ENCODE data around the gene GRXCR1. TPM values are rescaled to one million over a fixed set of nuclear protein-coding genes. Genes with fewer than 3 reads are reported as not detected.

Gene GRXCR1
- total and polyA plus RNA-seq, 5 donors = not detected

GRCh38 chr4:42895452-42895851 lies 2.9 kb downstream of the GRXCR1 start:
- H3K4me3 ChIP-seq (ENCODE audit: low read length) = no peak overlapping the region
- H3K27ac ChIP-seq (ENCODE audit: low read length) = no peak overlapping the region
- intact Hi-C loops (cut with DNase I) = no loop called here
- H3K9me3 ChIP-seq (ENCODE audit: control insufficient read depth, low read length) = no peaks in the 10 kb centered on the region
- ATAC-seq (no peak), DNase-seq (no peak)
- no peaks in the 10 kb centered on the region for H3K4me1 ChIP-seq (ENCODE audit: control insufficient read depth, insufficient read depth, low read length)
- H3K27me3 ChIP-seq (ENCODE audit: control insufficient read depth, insufficient read depth) = no peaks in the 10 kb centered on the region

DNA sequence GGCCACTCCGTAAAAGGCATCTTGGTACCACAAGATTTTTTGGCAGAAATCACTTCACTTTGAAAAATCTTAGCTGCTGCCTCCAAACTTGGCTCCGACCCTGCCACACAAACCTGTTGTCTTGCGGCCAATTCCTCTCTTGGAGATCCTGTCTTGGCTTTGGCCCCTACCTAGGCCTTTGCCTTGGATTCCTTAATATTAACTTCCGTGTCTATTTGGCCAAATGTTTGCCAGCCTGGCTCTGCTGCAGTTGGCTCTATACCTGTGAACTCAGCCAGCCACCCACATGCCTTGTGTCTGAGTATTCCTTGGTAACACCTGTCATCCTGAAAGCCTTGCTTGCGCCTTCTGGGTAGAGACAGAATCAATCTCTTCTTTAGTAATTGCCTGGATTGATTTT lies 12.5 kb downstream of the GRXCR1 start:
- 82% methylated on average over 5 of the region's 5 CpGs for WGBS
- no peak for ATAC-seq
- Histone ChIP-seq H3K27me3 (ENCODE audit: control insufficient read depth, insufficient read depth) (no peaks in the 10 kb centered on the region), H3K4me3 (ENCODE audit: low read length) (no peak overlapping the region), H3K4me1 (ENCODE audit: control insufficient read depth, insufficient read depth, low read length) (no peaks in the 10 kb centered on the region), H3K9me3 (ENCODE audit: control insufficient read depth, low read length) (no peaks in the 10 kb centered on the region), H3K27ac (ENCODE audit: low read length) (no peak overlapping the region)
- intact Hi-C loops (cut with DNase I) = no loop called here
- no peak for DNase-seq

DNA sequence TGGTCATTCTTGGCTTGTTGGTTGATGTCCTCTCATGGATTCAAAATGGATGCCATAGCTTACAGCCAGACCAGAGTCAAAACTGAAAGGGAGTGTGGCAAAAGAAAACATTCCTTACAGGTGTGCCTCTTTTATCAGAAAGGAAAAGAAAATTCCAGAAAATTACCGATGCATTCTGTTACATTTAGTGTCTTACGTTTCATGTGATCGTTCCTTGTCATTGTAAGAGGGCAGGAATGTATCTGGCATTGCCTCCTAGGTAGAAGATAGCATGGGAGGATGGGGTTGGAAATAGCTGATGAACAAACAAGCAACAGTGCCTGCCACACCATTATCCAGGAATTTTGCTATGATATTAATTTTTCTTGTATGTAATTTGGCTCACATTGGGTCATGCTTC lies 13.1 kb downstream of the GRXCR1 start:
- Histone ChIP-seq H3K27me3 (ENCODE audit: control insufficient read depth, insufficient read depth) (no peaks in the 10 kb centered on the region), H3K4me1 (ENCODE audit: control insufficient read depth, insufficient read depth, low read length) (no peaks in the 10 kb centered on the region), H3K4me3 (ENCODE audit: low read length) (no peak overlapping the region), H3K9me3 (ENCODE audit: control insufficient read depth, low read length) (no peaks in the 10 kb centered on the region), H3K27ac (ENCODE audit: low read length) (no peak overlapping the region)
- intact Hi-C loops (cut with DNase I) = no loop called here
- WGBS = 89% methylated on average over 3 of the region's 3 CpGs
- DNase-seq = no peak
- ATAC-seq = no peak

- DNase-seq = no peak
- intact Hi-C loops (cut with DNase I) = no loop called here
- Histone ChIP-seq H3K27me3 (ENCODE audit: control insufficient read depth, insufficient read depth) (no peaks in the 10 kb centered on the region), H3K9me3 (ENCODE audit: control insufficient read depth, low read length) (no peaks in the 10 kb centered on the region), H3K4me3 (ENCODE audit: low read length) (no peak overlapping the region), H3K4me1 (ENCODE audit: control insufficient read depth, insufficient read depth, low read length) (no peaks in the 10 kb centered on the region), H3K27ac (ENCODE audit: low read length) (no peak overlapping the region)
- no peak for ATAC-seq
- 91% methylated on average over 1 of the region's 1 CpG for WGBS
Observed at GRCh38 chr4:42906341-42906740, 13.8 kb downstream of the GRXCR1 start.

GRCh38 chr4:42906891-42907759 lies 14.6 kb downstream of the GRXCR1 start:
- intact Hi-C loops (cut with DNase I) = no loop called here
- ATAC-seq = no peak
- WGBS = 75% methylated on average over 6 of the region's 6 CpGs

DNA sequence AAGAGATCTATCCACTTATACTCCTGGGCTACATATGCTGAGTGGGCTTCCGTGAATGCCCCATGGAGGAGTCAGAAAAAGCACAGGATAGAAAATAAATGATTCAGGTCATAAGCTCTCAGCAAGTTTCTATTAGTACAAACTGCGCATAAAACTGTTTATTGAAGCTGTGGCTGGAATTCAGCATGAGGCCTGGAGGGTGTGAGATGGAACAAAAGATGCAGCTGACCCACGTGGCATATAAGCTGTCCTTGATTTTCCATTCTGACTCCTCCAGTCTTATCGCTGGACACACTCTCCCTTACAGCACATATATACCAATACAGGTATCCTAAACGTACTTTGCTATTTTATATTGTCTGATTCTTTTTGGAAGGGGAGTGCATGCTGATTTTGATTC lies 17.9 kb downstream of the GRXCR1 start:
- Histone ChIP-seq H3K4me1 (ENCODE audit: control insufficient read depth, insufficient read depth, low read length) (no peaks in the 10 kb centered on the region), H3K4me3 (ENCODE audit: low read length) (no peak overlapping the region), H3K27me3 (ENCODE audit: control insufficient read depth, insufficient read depth) (no peaks in the 10 kb centered on the region), H3K9me3 (ENCODE audit: control insufficient read depth, low read length) (no peaks in the 10 kb centered on the region), H3K27ac (ENCODE audit: low read length) (no peak overlapping the region)
- 79% methylated on average over 5 of the region's 5 CpGs for WGBS
- intact Hi-C loops (cut with DNase I) = no loop called here
- DNase-seq = no peak
- ATAC-seq = no peak

More at GRCh38 chr4:42906891-42907759, 14.6 kb downstream of the GRXCR1 start:
- DNase-seq = no peak
- Histone ChIP-seq H3K27ac (ENCODE audit: low read length) (no peak overlapping the region), H3K27me3 (ENCODE audit: control insufficient read depth, insufficient read depth) (no peaks in the 10 kb centered on the region), H3K4me1 (ENCODE audit: control insufficient read depth, insufficient read depth, low read length) (no peaks in the 10 kb centered on the region), H3K4me3 (ENCODE audit: low read length) (no peak overlapping the region), H3K9me3 (ENCODE audit: control insufficient read depth, low read length) (no peaks in the 10 kb centered on the region)

- H3K4me1 ChIP-seq (ENCODE audit: control insufficient read depth, insufficient read depth, low read length) = no peaks in the 10 kb centered on the region
- 82% methylated on average over 4 of the region's 4 CpGs for WGBS
Observed at GRCh38 chr4:42914937-42915336, 22.4 kb downstream of the GRXCR1 start.

GRCh38 chr4:42915484-42915883 lies 23.0 kb downstream of the GRXCR1 start:
- Histone ChIP-seq H3K4me1 (ENCODE audit: control insufficient read depth, insufficient read depth, low read length) (no peaks in the 10 kb centered on the region), H3K9me3 (ENCODE audit: control insufficient read depth, low read length) (no peaks in the 10 kb centered on the region), H3K4me3 (ENCODE audit: low read length) (no peak overlapping the region), H3K27me3 (ENCODE audit: control insufficient read depth, insufficient read depth) (no peaks in the 10 kb centered on the region), H3K27ac (ENCODE audit: low read length) (no peak overlapping the region)
- ATAC-seq (no peak), DNase-seq (no peak)
- 29% methylated on average over 1 of the region's 1 CpG for WGBS
- intact Hi-C loops (cut with DNase I) = no loop called here

More at GRCh38 chr4:42914937-42915336, 22.4 kb downstream of the GRXCR1 start:
- no peaks in the 10 kb centered on the region for H3K9me3 ChIP-seq (ENCODE audit: control insufficient read depth, low read length)
- no peak for DNase-seq
- H3K4me3 ChIP-seq (ENCODE audit: low read length) = no peak overlapping the region
- no peak overlapping the region for H3K27ac ChIP-seq (ENCODE audit: low read length)
- H3K27me3 ChIP-seq (ENCODE audit: control insufficient read depth, insufficient read depth) = no peaks in the 10 kb centered on the region
- ATAC-seq = no peak
- intact Hi-C loops (cut with DNase I) = no loop called here

DNA sequence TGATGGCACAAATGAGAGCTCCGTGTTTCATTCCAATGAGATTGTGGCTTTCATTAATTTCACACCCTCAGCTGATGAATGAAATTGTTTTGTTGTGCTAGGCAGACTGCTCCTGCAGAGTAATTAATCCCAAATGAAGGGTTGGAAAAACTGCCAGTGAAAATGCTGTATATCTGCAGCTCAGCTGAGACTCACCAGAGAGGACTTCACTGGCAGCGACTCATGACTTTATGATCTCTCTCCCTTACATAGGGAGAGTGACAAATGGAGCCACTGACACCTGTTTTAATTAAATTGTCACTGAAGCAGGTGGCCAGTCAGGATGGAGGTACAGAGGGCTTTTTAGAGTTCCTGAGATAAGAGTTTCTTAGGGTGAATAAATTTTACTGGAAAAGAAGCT lies 24.8 kb downstream of the GRXCR1 start:
- 79% methylated on average over 2 of the region's 2 CpGs for WGBS
- intact Hi-C loops (cut with DNase I) = no loop called here
- H3K4me3 ChIP-seq (ENCODE audit: low read length) = no peak overlapping the region
- no peaks in the 10 kb centered on the region for H3K27me3 ChIP-seq (ENCODE audit: control insufficient read depth, insufficient read depth)
- H3K4me1 ChIP-seq (ENCODE audit: control insufficient read depth, insufficient read depth, low read length) = no peaks in the 10 kb centered on the region
- H3K27ac ChIP-seq (ENCODE audit: low read length) = no peak overlapping the region
- H3K9me3 ChIP-seq (ENCODE audit: control insufficient read depth, low read length) = no peaks in the 10 kb centered on the region
- DNase-seq (no peak), ATAC-seq (no peak)

DNA sequence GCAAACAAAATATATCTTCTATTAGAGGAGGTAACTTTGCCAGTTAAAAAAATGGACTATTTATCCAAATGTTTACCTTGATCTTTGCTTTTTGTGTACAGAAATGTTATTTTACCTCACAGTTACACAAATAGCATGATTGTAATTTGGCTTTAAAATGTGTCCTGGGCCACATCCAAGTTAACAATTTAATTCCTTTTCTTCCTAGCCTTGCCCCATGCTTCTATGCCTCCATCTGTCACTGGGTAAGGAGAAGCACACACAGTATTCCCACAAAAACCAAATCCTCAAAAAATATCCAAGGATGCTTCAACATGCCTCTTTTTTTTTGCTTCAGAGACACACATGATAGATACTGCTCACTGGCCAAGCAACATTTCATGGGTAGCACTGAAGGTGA lies 30.9 kb downstream of the GRXCR1 start:
- Histone ChIP-seq H3K27ac (ENCODE audit: low read length) (no peak overlapping the region), H3K4me3 (ENCODE audit: low read length) (no peak overlapping the region), H3K9me3 (ENCODE audit: control insufficient read depth, low read length) (no peaks in the 10 kb centered on the region), H3K4me1 (ENCODE audit: control insufficient read depth, insufficient read depth, low read length) (no peaks in the 10 kb centered on the region), H3K27me3 (ENCODE audit: control insufficient read depth, insufficient read depth) (no peaks in the 10 kb centered on the region)
- no peak for DNase-seq
- intact Hi-C loops (cut with DNase I) = no loop called here
- ATAC-seq = no peak

DNA sequence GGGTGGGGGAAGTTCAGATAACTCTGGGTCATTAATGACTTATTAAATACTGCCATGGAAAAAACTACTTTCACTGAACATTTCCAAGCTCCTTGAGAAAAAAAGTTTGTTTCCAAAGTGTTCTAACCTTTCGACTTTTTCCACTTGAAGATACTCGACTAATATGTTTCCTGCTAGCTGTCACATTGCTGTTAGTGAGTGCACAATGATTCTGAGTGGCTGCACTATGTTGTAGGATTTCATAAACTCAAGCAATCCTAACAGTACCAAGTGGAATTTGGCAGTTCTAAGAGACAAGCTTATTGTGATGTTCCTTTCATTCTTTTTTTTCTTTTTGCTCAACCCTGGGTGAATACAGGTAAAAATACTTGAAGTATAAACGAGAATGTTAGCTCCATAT lies 33.4 kb downstream of the GRXCR1 start:
- intact Hi-C loops (cut with DNase I) = no loop called here
- 41% methylated on average over 3 of the region's 3 CpGs for whole genome bisulfite sequencing
- no peak overlapping the region for H3K27ac ChIP-seq (ENCODE audit: low read length)
- no peaks in the 10 kb centered on the region for H3K9me3 ChIP-seq (ENCODE audit: control insufficient read depth, low read length)
- no peak for DNase-seq
- H3K4me3 ChIP-seq (ENCODE audit: low read length) = no peak overlapping the region
- H3K4me1 ChIP-seq (ENCODE audit: control insufficient read depth, insufficient read depth, low read length) = no peaks in the 10 kb centered on the region
- no peaks in the 10 kb centered on the region for H3K27me3 ChIP-seq (ENCODE audit: control insufficient read depth, insufficient read depth)
- ATAC-seq = no peak

DNA sequence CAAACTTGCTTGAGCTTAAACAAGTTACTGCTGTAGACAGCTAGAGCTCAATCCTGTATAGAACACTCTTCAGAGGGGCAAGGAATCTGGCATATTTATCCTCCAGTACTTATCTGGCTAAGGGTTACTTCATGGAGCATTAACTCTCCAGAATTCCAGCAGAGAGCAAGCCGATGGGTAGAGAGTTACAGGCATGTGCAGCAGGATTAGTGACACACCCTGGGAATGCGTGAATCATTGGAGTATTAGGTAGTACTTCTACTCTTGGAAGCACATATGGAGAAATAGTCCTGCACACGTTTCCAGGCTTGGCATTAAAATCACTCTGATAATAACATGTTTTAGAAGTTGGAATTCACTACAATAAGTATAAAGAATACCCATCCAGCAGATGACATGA lies 35.4 kb downstream of the GRXCR1 start:
- ATAC-seq (no peak), DNase-seq (no peak)
- intact Hi-C loops (cut with DNase I) = no loop called here
- H3K27me3 ChIP-seq (ENCODE audit: control insufficient read depth, insufficient read depth) = no peaks in the 10 kb centered on the region
- H3K4me3 ChIP-seq (ENCODE audit: low read length) = no peak overlapping the region
- no peaks in the 10 kb centered on the region for H3K9me3 ChIP-seq (ENCODE audit: control insufficient read depth, low read length)
- H3K4me1 ChIP-seq (ENCODE audit: control insufficient read depth, insufficient read depth, low read length) = no peaks in the 10 kb centered on the region
- H3K27ac ChIP-seq (ENCODE audit: low read length) = no peak overlapping the region
- 67% methylated on average over 3 of the region's 3 CpGs for WGBS
